HG03095 (cell line): ENCODE measurements around the gene LCE3A.
A peak's percentile ranks its signal among the peaks of the same experiment; 100 is the strongest.

Source experiments
- ATAC-seq: cut with Tn5 transposase; IDR thresholded peaks from one replicate; pipeline ENCODE4 v1.9.1; 2021; ENCODE audit warnings: moderate library complexity; ENCODE audit not compliant: unreplicated experiment

The LCE3A gene

DNA sequence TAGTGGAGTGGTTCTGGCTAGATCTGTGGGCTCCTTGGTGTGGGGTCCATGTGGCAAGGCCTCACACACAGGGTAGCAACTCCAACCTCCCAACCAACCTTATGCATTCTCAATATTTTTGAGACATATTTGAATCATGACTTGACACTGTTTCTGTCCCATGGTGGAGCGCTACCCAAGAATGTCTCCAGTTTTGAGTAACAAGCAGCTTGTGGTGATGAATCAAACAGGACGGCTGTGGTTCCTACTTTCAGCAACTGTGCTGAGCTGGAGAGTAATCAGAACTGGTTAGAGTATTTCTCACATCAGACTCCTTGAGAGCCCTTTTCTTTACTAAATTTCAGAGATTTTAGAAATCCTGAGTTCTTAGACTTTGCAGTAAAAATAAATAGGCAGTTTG is 45.7 kb downstream of the LCE3A start:
- peak; percentile 50 for ATAC-seq
